DMS53 (cell line): Measurements from ENCODE around the gene NSL1.

Experiments
- DNase-seq: peaks from one replicate; lab custom pipeline; 2025; lab: John Stamatoyannopoulos, UW

Gene NSL1, protein sequence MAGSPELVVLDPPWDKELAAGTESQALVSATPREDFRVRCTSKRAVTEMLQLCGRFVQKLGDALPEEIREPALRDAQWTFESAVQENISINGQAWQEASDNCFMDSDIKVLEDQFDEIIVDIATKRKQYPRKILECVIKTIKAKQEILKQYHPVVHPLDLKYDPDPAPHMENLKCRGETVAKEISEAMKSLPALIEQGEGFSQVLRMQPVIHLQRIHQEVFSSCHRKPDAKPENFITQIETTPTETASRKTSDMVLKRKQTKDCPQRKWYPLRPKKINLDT

DNA sequence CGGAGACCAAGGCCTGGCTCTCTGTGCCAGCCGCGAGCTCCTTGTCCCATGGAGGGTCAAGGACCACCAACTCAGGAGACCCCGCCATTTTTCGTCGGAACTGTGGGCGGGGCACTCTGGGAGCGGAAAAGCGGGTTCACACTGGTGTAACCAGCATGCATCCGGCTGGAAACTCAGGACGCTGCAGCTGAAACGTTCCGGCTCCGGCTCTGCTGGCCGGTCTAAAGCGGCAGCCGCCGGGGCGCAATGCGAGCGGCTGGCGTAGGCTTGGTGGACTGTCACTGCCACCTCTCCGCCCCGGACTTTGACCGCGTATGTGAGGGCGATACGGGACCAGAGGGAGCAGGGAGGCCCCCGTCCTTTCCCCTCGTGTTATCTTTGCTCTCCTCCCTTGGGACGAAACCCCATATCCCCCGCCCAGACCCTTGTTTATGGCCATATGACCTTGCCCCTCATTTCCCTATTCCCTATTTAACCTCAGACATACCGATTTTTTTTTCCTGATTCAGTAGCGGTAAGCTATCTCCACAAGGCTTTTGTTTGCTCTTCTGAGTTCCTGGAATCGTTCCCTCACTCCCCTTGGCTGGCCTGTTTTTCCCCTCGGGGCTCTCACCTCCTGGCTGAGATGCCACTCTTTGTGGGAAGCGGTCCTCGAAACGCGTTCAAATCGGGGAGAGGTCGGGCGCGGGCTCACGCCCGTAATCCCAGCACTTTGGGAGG is at the start of gene NSL1, which contains the start of gene TATDN3:
Gene NSL1 (minus strand): TSS at position 102 of the 720 bp plus-strand sequence. CDS start 14 bp downstream, at position 88.
Gene TATDN3 (plus strand): TSS at position 219 of the 720 bp plus-strand sequence. CDS start 28 bp downstream, at position 247.
- peak; percentile 97 for DNase-seq

DNA sequence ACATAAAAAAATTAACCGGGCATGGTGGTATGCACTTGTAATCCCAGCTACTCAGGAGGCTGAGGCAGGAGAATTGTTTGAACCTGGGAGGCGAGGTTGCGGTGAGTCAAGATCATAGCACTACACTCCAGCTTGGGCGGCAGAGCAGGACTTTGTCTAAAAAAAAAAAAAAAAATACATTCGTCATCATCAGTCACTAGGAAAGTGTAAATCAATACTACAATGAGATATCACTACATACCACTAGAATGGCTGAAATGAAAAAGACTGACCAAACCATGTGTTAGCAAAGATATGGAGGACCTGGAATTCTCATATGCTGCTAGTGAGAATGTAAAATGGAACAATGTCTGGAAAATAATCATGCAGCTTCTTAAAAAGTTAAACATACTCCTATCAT is 46.6 kb upstream of the NSL1 start:
- no peak for DNase-seq

DNA sequence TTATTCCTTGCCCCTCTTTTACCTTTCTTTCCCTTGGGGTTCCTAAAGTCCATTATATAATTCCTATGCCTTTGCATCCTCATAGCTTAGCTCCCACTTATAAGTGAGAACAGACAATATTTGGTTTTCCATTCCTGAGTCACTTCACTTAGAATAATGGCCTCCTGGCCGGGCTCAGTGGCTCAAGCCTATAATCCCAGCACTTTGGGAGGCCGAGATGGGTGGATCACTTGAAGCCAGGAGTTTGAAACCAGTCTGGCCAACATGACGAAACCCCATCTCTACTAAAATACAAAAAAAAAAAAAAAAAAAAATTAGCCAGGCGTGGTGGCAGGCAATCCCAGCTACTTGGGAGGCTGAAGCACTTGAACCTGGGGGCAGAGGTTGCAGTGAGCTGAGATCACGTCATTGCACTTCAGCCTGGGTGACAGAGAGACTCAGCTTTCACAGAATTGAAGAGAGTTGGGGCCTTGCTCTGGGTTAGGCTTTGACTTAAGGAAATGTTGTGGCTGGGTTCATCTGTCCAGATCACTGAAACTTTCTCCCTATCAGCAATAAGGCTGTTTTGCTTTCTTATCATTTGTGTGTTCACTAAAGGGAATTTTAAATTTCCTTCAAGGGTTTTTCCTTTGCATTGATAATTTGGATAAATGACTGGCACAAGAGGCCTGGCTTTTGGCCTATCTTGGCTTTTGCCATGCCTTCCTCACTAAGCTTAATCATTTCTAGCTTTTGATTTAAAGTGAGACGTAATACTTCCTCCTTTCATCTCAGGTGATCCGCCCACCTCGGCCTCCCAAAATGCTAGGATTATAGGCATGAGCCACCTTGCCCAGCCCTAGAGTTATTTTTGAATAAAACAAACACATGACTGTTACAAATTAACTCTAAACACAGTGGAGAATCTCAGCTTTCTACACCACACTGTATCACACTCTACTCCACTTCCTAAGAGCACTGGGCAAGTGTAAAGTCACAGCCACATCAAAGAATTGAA is 41.9 kb upstream of the NSL1 start:
- peak; percentile 77 for DNase-seq

GRCh38 chr1:212828395-212828794 is 36.8 kb upstream of the NSL1 start:
- DNase-seq, result no peak

GRCh38 chr1:212827831-212828278 is 36.3 kb upstream of the NSL1 start:
- DNase-seq, result peak; percentile 81

GRCh38 chr1:212827171-212827776 is 35.7 kb upstream of the NSL1 start:
- peak; percentile 14 for DNase-seq

DNA sequence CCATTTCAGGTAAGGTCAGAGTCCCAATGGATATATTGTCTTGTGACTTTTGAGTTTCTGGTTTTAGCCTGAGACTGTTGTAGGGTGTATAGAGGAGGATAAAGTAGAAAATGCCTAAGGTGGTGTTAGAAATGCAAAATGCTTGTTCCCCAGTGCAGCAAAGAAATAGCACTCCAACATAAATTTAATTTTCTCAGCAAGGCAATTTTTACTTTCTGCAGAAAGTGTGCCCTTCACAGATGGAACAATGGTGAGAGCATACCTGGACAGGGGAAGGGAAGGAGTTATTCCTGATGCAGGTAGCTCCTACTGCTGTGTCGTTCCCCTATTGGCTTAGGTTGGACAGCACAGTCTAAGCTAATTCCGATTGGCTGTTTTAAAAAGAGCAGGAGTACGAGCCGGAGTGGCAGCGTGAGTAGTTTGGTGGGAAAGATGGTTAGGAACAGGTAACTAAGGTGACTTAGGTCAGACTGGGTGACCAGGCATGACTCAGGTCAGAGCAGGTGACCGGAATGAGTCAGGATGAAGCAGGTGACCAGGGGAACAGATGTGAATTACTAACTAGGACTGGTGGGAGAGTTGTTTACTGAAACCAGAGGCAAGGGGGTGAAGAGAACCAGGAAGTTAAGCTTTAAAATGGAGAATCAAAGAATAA is 34.3 kb upstream of the NSL1 start:
- peak; percentile 82 for DNase-seq

DNA sequence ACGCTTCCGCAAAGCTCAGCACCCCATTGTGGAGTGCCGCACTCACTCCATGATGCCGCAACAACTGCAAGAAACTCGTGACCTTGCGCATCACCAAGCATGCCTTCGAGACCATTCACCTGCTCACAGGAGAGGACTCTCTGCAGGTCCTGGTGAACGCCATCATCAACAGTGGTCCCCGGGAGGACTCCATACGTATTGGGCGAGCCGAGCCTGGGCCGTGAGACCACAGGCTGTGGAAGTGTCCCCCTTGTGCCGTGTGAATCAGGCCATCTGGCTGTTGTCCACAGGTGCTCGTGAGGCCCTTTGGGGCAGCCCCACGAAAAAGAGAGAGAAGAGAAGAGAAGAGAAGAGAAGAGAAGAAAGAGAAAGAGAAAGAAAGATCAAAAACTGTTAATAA is 32.6 kb upstream of the NSL1 start:
- DNase-seq, result no peak

DNA sequence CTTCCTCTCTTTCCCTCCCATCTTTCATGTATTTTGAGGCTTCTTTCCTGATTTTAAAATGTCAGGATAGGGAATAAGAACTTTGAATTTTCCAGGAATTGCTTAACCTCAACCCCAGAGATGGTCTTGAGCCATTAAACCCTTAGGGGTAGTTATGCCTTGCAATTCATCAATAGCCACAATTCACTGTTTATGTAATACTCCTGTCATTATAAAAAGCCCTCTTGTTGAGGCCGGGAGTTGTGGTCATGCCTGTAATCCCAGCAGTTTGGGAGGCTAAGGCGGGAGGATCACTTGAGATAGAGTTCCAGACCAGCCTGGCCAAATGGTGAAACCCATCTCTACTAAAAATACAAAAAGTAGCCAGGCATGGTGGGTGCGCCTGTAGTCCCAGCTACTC is 31.4 kb upstream of the NSL1 start:
- no peak for DNase-seq

GRCh38 chr1:212820969-212821368 is 29.4 kb upstream of the NSL1 start:
- DNase-seq, result no peak

GRCh38 chr1:212819726-212820125 is 28.1 kb upstream of the NSL1 start:
- no peak for DNase-seq

GRCh38 chr1:212816567-212817278 is 25.1 kb upstream of the NSL1 start:
- DNase-seq, result no peak

DNA sequence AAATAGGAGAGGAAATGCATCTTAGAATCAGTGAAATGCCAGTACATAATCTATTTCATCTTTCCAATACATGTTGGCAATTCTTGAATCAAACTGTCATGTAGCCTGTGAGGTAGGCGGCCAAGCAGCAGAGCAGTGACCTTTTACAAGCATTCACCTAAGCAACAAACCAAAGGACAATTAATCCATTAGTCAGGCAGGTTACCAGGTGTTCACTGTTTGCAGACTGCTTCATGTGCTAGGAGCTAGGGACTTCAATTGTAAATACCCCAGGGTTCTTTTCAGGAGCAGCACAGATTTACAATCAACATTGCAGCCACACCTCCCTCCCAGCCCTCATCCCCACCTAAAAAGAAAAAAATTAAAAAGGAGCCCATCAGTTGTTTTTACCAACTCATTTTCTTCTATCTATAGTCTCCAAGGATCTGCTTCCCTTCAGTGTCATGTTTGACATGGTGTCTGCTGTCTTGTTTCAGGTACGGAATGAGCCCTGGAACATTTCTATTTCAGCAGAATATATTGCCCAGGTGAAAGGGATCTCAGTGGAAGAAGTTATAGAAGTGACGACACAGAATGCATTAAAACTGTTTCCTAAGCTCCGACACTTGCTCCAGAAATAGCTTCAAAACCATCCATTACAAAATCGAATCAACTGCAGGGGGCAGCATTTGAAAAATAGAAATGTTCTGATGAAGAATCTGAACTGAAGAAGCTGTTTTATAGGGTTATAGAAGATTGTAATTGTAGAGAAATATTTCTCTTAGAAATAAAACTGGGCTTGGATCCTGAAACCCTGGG is 23.2 kb upstream of the NSL1 start:
- DNase-seq, result peak; percentile 89

DNA sequence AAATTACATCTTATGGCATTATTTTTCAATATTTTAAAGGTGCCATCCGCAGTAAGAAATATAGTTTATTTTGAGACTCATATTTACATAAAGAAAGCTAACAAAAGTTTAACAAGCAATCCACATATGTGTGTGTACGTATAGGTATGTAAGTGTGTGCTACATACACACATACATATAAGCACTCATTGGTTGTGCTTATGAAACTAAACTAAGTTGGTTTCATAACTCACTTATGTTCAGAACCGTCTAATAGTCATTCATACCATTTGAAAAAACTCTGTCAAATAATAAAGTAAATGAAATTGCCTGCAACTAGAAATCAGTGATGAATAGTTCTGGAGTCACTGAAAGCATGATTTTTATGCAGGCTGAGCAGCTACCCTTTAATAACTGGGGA is 14.2 kb upstream of the NSL1 start:
- DNase-seq, result no peak

DNA sequence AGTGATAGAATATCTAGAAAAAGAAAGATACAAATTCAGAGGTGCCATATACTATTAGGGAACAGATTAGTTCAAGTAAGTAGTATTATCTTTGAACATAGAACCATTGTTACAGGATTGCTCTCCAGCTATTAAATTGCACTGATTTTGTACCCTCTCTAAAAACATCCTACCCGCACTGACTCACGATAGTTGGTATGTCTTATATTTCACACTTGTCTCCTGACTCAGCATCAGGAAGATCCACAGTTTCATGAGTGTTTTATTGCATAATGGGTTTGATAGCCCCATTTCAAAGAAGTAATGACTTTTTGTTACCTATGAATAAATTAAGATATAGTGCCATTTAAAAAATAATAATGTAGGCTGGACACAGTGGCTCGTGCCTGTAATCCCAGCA is 6.1 kb upstream of the NSL1 start:
- DNase-seq, result no peak

DNA sequence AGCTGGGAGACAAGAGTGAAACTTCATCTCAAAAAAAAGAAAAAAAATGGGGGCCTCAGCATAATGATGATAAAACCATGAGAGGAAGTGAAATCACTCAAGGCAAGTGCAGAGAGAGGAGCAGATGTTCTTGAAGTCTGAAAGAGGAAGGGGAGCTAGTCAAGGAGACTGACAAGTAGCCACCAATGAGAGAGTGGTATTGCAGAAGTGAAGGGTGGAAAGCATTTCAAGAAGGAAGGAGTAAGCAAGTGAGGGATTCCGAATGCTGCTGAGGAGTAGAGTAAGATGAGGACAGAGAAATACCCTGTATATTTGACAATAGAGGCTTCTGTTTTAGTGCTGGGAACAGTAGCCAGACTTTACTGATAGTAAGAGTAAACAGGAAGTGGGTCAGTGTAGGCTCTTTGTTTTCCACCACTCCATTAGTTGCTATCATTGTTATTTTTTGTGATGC is 3.0 kb upstream of the NSL1 start:
- peak; percentile 49 for DNase-seq

DNA sequence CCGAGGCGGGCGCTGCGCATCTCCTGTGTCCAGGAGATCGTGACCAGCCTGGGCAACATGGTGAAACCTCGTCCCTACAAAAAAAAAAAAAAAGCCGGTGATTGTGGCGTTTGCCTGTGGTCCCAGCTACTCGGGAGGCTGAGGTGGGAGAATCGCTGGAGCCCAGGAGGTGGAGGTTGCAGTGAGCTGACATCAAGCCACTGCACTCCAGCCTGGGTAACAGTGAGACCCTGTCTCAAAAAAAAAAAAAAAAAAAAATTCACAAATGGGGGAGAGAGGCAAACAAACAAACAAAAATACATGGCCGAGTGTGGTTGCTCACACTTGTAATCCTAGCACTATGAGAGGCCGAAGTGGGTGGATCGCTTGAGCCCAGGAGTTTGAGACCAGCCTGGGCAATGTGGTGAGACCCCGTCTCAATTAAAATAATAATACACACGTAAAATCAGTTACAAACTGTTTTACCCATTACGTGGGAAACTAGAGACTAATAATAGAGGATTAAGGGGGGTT is 875 bp upstream of the NSL1 start:
- DNase-seq, result peak; percentile 38

GRCh38 chr1:212791261-212791675 is 309 bp downstream of the NSL1 start:
- DNase-seq, result peak; percentile 94

DNA sequence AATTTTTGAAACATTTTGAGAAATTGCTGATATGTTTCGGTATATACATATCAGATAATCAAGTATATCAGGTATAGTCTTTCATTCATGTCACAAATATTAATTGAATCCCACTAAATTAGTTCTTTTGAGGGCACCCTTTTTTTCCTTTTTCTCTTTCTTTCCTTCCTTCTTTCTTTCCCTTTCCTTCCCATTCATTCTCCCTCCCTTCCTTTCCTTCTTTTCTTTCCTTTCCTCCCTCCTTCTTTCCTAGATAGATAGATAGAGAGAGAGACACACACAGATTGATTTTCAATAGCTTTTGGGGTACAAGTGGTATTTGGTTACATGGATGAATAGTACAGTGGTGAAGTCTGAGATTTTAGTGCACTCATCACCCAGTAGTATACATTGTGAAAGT is 5.7 kb downstream of the NSL1 start:
- no peak for DNase-seq
